ENCODE results near the gene HSD11B1.

Gene HSD11B1

GRCh38 chr1:209674957-209675564, 29.6 kb upstream of the HSD11B1 start, which contains the start of gene G0S2:
Gene G0S2, plus strand, starts transcription at chr1:209675412. Its CDS starts 273 bp downstream, at chr1:209675685.
- TF ChIP-seq, protein P1, sequence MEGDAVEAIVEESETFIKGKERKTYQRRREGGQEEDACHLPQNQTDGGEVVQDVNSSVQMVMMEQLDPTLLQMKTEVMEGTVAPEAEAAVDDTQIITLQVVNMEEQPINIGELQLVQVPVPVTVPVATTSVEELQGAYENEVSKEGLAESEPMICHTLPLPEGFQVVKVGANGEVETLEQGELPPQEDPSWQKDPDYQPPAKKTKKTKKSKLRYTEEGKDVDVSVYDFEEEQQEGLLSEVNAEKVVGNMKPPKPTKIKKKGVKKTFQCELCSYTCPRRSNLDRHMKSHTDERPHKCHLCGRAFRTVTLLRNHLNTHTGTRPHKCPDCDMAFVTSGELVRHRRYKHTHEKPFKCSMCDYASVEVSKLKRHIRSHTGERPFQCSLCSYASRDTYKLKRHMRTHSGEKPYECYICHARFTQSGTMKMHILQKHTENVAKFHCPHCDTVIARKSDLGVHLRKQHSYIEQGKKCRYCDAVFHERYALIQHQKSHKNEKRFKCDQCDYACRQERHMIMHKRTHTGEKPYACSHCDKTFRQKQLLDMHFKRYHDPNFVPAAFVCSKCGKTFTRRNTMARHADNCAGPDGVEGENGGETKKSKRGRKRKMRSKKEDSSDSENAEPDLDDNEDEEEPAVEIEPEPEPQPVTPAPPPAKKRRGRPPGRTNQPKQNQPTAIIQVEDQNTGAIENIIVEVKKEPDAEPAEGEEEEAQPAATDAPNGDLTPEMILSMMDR (conservative IDR thresholded peaks at IDR 0.05; ENCODE audit: low read depth), result no peak
- ChIA-PET POLR2A (ENCODE audit: low non-redundant PET) (interaction anchor here (0.6 kb wide), 1 partner anchor 1711 kb away, joined by 4 read pairs; no protein-coding TSS in a partner anchor), CTCF (interaction anchor here (0.6 to 1.1 kb wide), 4 partner anchors 9 to 185 kb away, joined by 3 to 4 read pairs (median 4); no protein-coding TSS in a partner anchor)
- DNase-seq (ENCODE audit: low spot score), result no peak
- no peak within 1 kb of the TSS for H3K27ac ChIP-seq

DNA sequence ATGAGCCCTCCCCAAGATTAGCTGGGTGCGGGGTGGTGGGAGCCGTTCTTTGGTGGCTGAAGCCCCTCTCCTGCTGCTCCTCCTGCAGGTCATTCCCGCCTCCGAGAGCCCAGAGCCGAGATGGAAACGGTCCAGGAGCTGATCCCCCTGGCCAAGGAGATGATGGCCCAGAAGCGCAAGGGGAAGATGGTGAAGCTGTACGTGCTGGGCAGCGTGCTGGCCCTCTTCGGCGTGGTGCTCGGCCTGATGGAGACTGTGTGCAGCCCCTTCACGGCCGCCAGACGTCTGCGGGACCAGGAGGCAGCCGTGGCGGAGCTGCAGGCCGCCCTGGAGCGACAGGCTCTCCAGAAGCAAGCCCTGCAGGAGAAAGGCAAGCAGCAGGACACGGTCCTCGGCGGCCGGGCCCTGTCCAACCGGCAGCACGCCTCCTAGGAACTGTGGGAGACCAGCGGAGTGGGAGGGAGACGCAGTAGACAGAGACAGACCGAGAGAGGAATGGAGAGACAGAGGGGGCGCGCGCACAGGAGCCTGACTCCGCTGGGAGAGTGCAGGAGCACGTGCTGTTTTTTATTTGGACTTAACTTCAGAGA, 29.0 kb upstream of the HSD11B1 start:
- no peak for DNase-seq (ENCODE audit: low spot score)
- ChIA-PET CTCF (interaction anchor here (0.6 kb wide), 1 partner anchor 184 kb away, joined by 3 read pairs; no protein-coding TSS in a partner anchor), POLR2A (ENCODE audit: low non-redundant PET) (no interaction called here)
- TF ChIP-seq, protein P1 (conservative IDR thresholded peaks at IDR 0.05; ENCODE audit: low read depth), result no peak
- H3K27ac ChIP-seq, result no peak overlapping the region

DNA sequence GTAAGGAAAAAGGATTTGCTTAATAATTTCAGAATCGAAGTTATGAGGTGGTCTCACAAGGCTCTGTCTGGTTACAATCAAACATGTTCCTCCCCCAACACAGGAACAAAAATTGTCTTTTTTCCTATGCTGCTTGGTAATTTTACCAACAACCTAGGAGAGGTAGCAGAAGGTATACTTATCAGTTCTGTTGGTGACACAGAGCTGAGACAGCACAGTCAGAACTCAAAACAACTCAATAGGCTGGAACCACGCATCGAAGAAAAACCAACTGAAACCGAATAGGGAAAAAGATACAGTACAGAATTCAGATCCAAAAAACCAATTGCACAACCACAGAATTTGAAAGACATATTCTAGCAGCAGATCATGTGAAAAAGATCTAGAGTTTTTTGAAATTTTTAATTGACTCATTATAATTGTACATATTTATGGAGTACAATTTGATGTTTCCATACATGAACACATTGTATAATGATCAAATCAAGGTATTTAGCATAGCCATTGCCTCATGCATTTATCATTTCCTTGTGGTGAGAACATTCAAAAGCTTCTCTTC, 25.6 kb upstream of the HSD11B1 start:
- ChIA-PET CTCF (no interaction called here), POLR2A (ENCODE audit: low non-redundant PET) (no interaction called here)
- no peak for DNase-seq (ENCODE audit: low spot score)
- H3K27ac ChIP-seq, result no peak overlapping the region
- TF ChIP-seq, protein P1 (conservative IDR thresholded peaks at IDR 0.05; ENCODE audit: low read depth), result no peak

- ChIA-PET POLR2A (ENCODE audit: low non-redundant PET) (no interaction called here), CTCF (no interaction called here)
- no peak overlapping the region for H3K27ac ChIP-seq
- no peak for DNase-seq (ENCODE audit: low spot score)
- TF ChIP-seq, protein P1 (conservative IDR thresholded peaks at IDR 0.05; ENCODE audit: low read depth), result no peak
Measured at GRCh38 chr1:209685821-209686220, 18.8 kb upstream of the HSD11B1 start.

GRCh38 chr1:209686322-209686721, 18.3 kb upstream of the HSD11B1 start:
- ChIA-PET CTCF (no interaction called here), POLR2A (ENCODE audit: low non-redundant PET) (no interaction called here)
- no peak for DNase-seq (ENCODE audit: low spot score)
- H3K27ac ChIP-seq, result no peak overlapping the region
- TF ChIP-seq, protein P1 (conservative IDR thresholded peaks at IDR 0.05; ENCODE audit: low read depth), result no peak

DNA sequence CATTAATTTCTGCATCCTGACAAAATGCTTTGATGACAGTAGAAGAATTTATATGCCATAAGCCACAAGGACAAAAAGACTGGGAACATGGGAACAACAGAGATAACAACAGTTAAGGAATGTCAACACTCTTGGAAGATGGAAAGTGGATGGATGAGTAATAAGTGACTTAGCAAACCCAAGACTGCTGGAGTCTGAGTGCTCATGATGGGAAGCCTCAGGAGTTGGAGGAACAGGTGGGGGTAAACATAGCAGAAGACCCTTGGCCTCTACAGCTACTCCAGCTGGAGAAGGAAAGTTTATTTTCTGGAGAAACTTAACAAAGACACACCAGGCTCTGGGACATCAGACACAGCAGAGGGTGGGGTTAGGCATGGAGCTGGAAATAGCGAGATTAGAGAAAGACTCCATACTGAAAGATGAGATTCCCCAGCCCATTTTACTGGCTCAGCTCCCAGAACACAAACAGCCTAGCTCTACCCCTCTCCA, 15.9 kb upstream of the HSD11B1 start:
- POLR2A ChIA-PET (ENCODE audit: low non-redundant PET), result no interaction called here
- no peak overlapping the region for H3K27ac ChIP-seq
- no peak for DNase-seq (ENCODE audit: low spot score)
- CTCF ChIA-PET, result interaction anchor here (0.7 to 1.7 kb wide), 3 partner anchors 65 to 112 kb away, joined by 3 to 6 read pairs (median 3); no protein-coding TSS in a partner anchor
- TF ChIP-seq, protein P1 (conservative IDR thresholded peaks at IDR 0.05; ENCODE audit: low read depth), result no peak
